ENCODE measurements around the gene SMURF1.

Gene SMURF1

DNA sequence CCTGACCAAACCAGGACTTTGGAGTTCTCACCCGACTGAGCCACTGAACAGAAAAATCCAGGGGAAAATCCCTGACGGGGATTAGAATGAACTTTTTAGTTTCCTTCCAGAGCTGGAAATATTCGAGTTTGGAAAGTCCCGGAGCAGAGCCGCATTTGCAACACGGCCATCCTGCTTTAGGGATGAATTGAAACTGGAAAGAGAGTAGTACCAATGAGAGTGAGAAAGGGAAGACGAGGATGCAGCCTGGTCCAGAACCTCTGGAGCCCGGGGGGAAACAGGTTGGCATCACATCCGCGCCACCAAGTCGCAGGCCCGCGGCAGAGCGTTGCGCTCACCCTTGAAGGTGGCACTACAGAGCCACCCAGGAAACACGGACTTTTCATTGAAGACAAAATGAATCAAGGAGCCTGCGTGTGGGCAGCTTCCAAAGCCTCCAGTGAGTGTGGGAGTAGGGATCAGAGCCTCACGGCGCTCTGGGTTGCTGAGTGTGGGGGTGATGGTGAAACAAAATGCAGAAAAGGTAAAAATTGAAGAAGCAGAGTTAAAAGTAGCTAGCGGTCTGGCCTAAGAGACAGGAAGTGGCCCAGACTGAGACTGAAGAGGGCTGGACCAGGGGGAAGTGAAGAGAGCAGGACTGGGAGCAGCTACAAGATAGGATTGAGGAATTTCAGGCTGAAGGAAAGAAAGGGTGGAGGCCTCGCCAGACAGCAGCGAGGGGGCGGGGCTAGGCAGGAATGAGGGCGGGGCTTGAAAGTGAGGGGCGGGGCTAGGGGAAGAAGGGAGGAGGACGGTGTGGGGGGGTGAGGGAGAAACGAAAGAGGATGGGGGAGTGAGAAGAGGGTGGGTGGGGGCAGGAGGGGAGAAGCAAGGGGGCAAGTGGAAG, 1.8 kb downstream of the SMURF1 start:
- peak overlapping the region; percentile 96 to 100 for H3K27ac ChIP-seq
- peak; percentile 83 for DNase-seq (ENCODE audit: low spot score)
- H3K4me3 ChIP-seq, result peak overlapping the region; percentile 100
- no peak for TF ChIP-seq CTCF (IDR thresholded peaks at IDR 0.05)

GRCh38 chr7:99141334-99141733, 2.6 kb downstream of the SMURF1 start:
- peak overlapping the region; percentile 96 to 100 for H3K27ac ChIP-seq
- DNase-seq (ENCODE audit: low spot score), result no peak
- TF ChIP-seq CTCF (IDR thresholded peaks at IDR 0.05), result no peak
- H3K4me3 ChIP-seq, result peak overlapping the region; percentile 100

GRCh38 chr7:99140813-99141212, 3.1 kb downstream of the SMURF1 start:
- TF ChIP-seq CTCF (IDR thresholded peaks at IDR 0.05), result no peak

DNA sequence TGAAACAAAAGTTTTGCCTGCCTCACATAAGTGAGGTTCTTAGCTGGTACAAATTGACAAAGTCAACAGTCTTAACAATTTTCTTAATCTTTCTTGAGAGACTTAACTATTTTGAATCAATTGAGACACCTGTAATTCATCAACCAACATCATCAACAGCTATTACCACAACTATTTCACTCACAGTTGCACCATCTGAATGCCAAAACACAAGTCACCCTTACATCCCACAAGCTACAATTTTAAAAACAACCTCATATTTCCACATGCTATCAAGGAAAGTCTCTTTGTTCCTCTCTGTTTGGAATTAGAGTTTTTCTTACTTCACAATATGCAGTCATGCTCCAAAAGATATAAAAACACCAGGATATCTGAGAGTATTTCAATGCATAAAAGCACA, 4.9 kb downstream of the SMURF1 start:
- H3K4me3 ChIP-seq, result no peak overlapping the region
- no peak for TF ChIP-seq CTCF (IDR thresholded peaks at IDR 0.05)
- DNase-seq (ENCODE audit: low spot score), result no peak
- H3K27ac ChIP-seq, result peak overlapping the region; percentile 23 to 96

More at GRCh38 chr7:99140813-99141212, 3.1 kb downstream of the SMURF1 start:
- Histone ChIP-seq H3K27ac (peak overlapping the region; percentile 96 to 100), H3K4me3 (peak overlapping the region; percentile 100)
- no peak for DNase-seq (ENCODE audit: low spot score)

GRCh38 chr7:99137411-99138180, 6.3 kb downstream of the SMURF1 start:
- Histone ChIP-seq H3K27ac (peak overlapping the region; percentile 17 to 75), H3K4me3 (peak overlapping the region; percentile 54)
- no peak for TF ChIP-seq CTCF (IDR thresholded peaks at IDR 0.05)
- DNase-seq (ENCODE audit: low spot score), result no peak

DNA sequence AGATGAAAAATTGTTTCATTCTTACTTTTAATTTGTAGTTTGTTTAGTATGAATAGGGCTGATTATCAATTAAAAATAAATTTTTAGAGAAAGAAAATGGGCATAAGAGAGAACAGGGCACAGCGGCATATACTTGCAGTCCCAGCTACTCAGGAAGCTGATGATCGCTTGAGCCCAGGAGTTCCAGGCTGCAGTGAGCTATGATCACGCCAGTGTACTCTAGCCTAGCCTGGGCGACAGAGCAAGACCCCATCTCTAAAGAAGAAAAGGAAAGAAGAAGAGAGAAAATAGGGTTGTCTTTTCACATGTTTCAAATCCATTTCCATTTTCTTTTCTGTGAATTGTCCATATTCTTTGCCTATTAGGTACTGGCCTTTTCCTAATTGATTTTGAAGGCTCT, 8.0 kb downstream of the SMURF1 start:
- peak overlapping the region; percentile 17 to 23 for H3K27ac ChIP-seq
- TF ChIP-seq CTCF (IDR thresholded peaks at IDR 0.05), result no peak
- DNase-seq (ENCODE audit: low spot score), result no peak
- no peak overlapping the region for H3K4me3 ChIP-seq
